ENCODE results near the gene FBXO47.

Gene FBXO47

GRCh38 chr17:38967290-38967738 lies at the start of gene FBXO47:
TSS of gene FBXO47 (minus strand) at chr17:38967403. CDS start at chr17:38963025, 4,378 bp downstream.
- DNase-seq (ENCODE audit: low read depth) = peak; percentile 72

DNA sequence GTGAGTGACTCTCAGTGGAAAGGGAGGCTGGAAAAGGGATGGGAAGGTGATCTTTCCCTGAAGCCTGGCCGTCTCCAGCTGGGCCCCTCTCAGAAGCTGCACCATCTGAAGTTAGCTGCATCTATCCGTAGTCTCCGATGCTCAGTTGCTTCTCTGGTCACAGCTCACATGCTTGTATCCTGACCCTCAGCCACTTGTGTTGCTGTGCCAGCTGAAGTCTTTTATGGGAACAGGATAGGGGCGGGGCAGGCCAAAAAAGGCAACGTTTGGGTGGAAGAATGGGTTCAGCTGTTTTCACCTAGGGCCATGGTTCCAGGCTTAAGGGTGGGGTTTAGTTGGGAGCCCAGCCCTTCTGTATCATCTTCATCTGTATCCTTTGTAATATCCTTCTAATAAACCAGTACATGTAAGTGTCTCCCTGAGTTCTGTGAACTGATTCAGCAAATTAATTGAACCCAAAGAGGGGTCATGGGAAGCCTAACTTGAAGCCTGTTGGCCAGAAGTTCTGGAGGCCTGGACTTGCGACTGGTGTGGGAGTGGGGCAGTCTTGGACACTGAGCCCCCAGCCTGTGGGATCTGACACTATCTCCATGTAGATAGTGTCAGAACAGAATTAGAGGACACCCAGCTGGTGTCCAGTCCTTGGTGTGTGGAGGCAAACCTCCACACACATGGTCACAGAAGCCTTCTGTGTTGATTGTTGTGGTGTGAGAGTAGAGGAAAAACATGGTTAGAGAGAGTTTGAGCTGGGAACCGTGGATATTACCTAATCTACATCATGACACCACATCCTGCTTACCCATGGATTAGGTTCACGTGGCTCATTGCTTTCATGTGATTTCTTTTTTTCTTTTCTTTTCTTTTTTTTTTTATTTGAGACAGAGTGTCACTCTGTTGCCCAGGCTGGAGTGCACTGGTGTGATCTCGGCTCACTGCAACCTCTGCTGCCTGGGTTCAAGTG lies 49.3 kb upstream of the FBXO47 start:
- no peak for DNase-seq (ENCODE audit: low read depth)

DNA sequence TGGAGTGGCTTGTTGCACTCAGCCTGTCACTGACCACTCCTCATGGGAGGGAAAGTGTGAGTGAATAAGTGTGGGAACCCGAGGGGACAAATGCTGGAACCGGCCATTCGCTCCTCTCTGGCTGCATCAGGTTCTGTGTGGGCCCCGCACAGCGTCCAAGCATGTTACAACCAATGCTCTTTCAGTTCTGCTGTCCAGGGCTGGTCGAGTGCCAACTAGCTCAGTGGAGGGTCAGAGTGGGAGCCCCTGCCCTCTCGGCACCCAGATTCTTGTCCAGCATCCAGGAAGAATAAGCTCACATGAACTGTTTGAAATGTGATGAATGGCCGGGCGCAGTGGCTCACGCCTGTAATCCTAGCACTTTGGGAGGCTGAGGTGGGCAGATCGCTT lies 48.3 kb upstream of the FBXO47 start:
- DNase-seq (ENCODE audit: low read depth) = no peak

DNA sequence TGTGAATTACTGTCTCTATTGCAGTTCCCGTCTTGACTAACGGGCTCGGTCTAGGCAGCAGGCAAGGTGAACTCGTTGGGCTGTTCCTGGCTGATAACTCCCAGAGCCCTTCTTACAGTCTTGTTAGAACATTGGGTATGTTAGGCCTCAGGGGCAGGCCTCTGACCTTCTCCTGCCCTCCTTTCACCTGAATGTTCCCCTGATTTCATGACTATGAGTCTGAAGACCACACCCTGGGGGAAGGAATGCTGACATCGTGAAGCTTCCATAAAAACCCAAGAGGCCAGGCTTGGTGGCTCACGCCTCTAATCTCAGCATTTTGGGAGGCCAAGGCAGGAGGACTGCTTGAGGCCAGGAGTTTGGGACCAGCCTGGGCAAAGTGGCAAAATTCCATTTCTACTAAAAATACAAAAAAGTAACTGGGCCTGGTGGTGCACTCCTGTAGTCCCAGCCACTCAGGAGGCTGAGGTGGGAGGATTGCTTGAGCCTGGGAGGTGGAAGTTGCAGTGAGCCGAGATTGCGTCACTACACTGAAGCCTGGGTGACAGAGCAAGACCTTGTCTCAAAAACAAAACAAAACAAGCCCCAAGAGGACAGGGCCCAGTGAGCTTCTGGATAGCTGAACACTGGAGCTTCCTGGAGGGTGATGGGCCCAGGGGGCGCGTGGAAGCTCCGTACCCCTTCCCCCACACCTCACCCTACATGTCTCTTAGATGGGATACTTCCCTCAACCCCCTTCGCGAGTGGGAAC lies 47.8 kb upstream of the FBXO47 start:
- DNase-seq (ENCODE audit: low read depth) = no peak

DNA sequence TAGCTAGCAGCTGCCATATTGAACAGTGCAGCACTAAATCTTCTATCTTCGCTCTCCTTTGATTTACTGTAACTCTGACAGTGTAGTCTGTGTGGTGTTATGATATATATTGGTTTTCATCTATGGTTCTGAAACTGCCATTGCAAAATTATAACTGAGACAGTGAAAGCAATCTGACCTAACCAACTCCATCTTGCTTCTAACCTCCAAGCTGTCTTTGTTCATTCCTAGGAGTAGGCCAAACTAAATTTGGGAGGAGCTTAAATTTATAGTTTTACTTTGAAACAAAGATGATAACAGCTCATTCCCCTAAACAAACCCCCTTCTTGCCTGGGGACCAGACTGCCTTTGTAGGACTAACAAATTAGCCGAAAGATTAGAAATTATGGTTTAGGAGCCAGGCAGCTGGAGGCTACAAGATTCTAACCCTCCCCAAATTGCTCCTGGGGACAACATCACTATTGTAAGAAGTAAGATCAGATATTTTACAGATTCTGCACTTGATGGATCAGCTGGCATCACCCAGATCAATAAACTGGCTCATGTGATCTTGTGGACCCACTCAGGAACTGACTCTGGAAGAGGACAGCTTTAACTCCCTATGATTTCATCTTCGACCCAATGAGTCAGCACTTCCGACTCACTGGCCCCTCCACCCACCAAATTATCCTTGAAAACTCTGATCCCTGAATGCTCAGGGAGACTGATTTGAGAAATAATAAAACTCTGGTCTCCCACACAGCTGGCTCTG lies 47.0 kb upstream of the FBXO47 start:
- DNase-seq (ENCODE audit: low read depth) = no peak

DNA sequence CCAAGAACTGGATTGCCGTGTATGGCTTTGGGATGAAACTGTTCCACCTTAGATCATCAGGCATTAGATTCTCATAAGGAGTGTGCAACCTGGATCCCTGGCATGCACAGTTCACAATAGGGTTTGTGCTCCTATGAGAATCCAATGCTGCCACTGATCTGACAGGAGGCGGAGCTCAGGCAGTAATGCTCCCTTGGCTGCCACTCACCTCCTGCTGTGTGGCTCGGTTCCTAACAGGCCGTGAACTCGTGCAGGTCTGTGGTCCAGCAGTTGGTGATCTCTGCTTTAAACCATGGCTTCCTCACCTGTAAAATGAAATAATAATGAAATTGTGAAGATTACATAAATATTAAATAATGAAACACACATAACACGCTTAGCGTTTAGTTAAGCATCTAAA lies 45.5 kb upstream of the FBXO47 start:
- DNase-seq (ENCODE audit: low read depth) = no peak

- no peak for DNase-seq (ENCODE audit: low read depth)
These were observed 44.8 kb upstream of the FBXO47 start for GRCh38 chr17:39011907-39012468.

- DNase-seq (ENCODE audit: low read depth) = no peak
These were observed 42.4 kb upstream of the FBXO47 start for GRCh38 chr17:39009581-39010001.

DNA sequence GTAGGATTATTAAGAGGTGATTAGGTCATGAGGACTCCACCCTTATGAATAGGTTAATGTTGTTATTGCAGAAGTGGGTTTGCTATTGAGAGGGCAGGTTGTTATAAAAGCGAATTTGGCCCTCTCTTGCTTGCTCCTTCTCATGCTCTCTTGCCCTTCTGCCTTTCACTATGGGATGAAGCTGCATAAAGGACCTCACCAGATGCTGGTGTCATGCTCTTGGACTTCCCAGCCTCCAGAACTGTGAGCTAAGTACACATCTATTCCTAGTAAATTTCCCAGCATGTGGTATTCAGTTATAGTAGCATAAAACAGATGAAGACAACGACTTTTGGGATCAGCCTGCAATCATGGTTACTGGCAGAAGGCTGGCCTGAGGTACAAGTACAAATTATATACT lies 41.4 kb upstream of the FBXO47 start:
- DNase-seq (ENCODE audit: low read depth) = no peak

GRCh38 chr17:39002991-39003715 lies 36.0 kb upstream of the FBXO47 start:
- DNase-seq (ENCODE audit: low read depth) = no peak

GRCh38 chr17:39001703-39002637 lies 34.8 kb upstream of the FBXO47 start:
- DNase-seq (ENCODE audit: low read depth) = no peak

DNA sequence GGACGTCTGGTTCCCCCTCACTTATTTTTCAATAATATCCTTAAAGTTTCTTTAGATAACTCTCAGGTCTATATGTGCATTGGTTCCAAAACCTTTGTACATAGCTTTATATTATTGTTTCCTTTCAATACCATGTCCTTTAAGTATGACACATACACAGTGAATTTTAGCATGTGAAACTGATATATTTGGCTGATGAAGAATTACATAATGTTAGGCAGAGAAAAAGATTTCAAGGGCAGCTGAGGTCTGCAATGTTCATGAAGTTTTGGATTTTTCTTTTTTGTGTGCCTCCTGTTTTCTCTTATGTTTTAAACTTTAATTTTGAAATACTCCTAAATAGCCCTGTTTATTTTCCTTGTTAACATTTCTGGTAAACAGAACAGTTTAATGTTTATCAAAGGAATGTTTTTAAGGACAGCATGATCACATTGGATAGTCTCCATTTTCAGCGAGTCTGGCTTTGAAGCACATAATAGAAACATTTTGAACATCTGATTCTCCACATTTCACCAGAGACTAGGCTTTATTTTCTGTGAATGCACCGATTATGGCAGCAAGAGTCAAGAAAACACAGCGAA lies 32.9 kb upstream of the FBXO47 start:
- DNase-seq (ENCODE audit: low read depth) = no peak

GRCh38 chr17:38996660-38997337 lies 29.6 kb upstream of the FBXO47 start:
- DNase-seq (ENCODE audit: low read depth) = no peak

DNA sequence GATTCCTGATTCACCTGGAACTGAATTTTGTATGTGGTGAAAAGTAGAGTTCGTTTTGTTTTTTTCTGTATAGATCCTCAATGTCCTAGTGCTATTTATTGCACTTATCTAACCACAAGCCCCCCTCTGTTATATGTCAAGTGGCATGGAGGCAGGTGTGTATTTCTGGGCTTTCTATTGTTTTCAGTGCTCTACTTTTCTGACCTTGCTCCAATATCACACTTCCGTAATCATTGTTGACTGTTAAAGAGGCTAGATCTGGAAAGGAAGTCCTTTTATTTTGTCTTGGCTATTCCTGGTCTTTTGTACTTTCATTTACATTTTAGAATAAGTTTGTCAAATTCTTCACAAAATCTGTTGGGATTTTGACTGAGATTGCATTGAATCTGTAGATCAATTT lies 26.8 kb upstream of the FBXO47 start:
- no peak for DNase-seq (ENCODE audit: low read depth)

DNA sequence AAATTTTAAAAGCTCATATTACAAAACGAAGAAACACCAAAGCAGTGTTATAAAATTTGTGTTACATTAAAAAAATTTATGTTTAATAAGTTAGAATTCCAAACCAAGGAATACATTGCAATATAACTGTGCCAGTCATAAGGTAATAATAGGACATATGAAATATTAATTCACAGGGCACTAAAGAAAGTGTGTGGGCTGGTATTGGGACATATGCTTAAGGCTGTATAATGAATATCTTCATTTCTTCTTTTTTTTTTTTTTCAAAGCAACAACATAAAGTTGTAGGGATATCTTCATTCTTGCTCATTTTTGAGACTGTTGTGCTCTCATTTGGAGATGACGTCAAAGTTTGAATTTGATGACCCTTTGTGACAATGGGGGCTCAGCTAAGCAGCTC lies 17.5 kb upstream of the FBXO47 start:
- no peak for DNase-seq (ENCODE audit: low read depth)

- DNase-seq (ENCODE audit: low read depth) = no peak
These were observed 15.9 kb upstream of the FBXO47 start for GRCh38 chr17:38982858-38983746.

GRCh38 chr17:38981636-38982035 lies 14.4 kb upstream of the FBXO47 start:
- DNase-seq (ENCODE audit: low read depth) = no peak
